Dedifferentiated amniotic fluid mesenchymal stem cell (primary cell): ENCODE results near the gene IRAK2.

Experiments
- DNase-seq: peaks from one replicate; pipeline ENCODE4 v3.0.0-alpha.2; 2016; ENCODE audit errors: extremely low spot score

Gene IRAK2

DNA sequence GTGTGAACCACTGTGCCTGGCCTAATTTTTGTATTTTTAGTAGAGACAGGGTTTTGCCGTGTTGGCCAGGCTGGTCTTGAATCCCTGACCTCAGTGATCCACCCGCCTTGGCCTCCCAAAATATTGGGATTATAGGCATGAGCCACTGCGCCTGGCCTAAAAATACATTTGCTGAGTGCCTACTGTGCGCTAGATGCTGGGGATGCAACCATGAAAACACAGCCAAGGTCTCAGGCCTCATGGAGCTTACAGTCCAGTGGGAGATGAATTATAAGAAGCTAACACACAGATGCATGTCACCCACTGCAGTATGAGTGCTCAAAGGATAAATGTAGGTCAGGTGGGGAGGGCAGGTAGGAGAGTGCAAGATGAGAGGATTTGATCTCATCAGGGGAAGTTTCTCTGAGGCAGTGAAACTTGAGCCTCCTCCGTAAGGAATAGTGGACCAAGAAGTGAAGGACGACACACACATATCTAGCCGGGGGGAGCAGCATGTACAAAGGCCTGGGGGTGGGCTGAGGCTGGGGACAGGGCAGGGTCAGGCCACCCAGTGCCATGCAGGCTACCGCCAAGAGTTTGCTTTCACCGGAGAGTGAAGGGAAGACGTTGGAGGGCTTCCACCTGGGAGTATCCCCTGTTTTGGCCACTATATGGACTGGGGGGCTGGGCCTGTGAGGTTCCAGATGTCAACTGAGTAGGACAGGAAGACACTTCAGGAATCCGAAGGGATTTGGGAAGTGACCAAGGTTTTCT is 24.3 kb downstream of the IRAK2 start:
- no peak for DNase-seq

GRCh38 chr3:10189557-10190354 is 25.0 kb downstream of the IRAK2 start:
- peak; percentile 28 for DNase-seq

DNA sequence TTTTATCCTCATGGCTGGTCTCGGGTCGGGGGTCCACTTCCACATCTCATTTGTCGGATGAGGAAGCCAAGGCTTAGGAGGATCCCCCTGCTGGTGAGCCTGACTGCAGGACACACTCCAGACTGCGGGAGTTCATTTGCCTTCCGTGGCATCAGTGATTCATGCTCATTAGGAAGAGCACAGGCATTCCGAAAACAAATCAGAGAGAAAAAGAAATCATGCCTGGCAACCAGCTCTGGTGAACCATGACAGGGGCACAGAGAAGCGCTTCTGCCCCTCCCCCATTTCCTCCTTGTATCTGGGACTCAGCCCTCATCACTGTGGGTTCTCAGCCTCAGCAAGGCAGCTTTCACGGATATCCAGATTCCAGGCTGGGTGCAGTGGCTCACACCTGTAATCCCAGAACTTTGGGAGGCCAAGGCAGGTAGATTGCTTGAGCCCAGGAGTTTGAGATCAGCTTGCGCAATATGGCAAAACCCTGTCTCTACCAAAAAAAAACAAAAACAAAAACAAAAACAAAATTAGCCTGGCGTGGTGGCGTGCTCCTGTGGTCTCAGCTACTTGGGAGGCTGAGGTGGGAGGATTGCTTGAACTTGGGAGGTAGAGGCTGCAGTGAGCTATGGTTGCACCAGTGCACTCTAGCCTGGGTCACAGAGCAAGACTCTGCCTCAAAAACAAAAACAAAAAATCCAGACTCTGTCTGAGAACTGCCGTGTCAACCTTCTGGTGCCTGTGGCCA is 28.4 kb downstream of the IRAK2 start:
- DNase-seq = peak; percentile 80

- DNase-seq = no peak
These were observed 29.1 kb downstream of the IRAK2 start for GRCh38 chr3:10193692-10194327.

GRCh38 chr3:10194328-10195071 is 29.8 kb downstream of the IRAK2 start:
- DNase-seq = no peak

GRCh38 chr3:10195366-10196089 is 30.8 kb downstream of the IRAK2 start:
- DNase-seq = no peak

- peak; percentile 39 for DNase-seq
These were observed 31.8 kb downstream of the IRAK2 start for GRCh38 chr3:10196389-10197052.

DNA sequence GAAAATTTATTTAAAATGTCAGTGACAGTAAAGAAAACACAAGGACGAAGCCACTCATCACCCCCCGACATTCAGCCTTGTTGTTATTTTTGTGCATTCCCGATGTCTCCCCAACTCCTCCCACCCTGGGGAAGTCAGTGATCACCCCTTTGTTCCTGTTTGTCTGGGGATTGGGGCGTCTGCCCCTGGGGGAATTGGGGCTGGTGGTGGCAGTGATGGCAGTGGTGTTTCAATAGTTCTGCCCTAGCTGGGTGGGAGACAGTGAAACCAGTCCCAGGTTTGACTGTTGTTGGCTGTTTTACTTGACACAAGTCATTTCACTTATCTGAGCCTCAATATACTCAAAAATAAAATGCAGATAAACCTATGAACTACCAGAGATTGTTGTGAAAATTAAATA is 33.5 kb downstream of the IRAK2 start:
- no peak for DNase-seq

DNA sequence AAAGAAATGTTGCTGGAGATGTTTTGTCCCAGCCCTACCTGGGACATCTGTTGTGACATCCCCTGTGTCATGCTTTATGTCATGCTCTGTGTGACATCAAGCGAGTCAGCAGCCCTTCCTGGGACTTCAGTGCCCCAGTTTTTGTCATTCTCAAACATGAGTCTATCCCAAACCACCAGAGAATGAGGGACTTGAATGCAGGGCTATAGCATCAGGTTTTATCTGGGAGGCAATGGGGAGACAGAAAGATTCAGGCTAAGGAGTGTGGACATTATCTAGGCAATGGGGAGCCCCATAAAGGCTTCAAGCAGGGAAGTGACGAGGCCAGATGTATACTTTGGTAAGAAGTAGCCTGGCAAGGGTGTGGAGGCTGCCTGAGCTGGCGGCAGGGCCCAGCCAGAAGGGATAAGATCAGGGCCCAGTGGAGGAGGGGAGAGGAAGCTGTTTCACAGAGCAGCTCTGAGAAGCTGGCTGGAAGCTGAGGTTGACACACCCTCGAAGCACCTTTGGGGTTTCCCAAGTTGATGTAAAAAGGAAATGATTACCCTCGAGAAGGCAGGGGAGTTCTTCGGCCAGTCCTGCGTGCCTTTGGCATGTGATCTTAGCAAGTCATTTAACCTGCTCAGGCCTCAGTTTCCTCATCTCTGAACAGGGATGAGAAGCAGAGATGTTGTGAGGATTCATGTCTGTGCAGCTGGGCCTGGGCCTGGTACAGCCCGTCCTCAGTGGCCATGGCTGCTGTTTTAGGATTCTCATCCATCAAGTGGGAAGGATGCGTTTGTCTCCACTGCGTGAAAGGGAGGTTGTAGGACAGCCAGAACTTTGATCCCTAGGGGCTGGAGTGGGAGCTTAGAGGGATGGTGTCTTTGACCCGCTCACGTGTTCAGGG is 34.3 kb downstream of the IRAK2 start:
- DNase-seq = no peak

- no peak for DNase-seq
These were observed 40.2 kb downstream of the IRAK2 start for GRCh38 chr3:10204921-10205320.

DNA sequence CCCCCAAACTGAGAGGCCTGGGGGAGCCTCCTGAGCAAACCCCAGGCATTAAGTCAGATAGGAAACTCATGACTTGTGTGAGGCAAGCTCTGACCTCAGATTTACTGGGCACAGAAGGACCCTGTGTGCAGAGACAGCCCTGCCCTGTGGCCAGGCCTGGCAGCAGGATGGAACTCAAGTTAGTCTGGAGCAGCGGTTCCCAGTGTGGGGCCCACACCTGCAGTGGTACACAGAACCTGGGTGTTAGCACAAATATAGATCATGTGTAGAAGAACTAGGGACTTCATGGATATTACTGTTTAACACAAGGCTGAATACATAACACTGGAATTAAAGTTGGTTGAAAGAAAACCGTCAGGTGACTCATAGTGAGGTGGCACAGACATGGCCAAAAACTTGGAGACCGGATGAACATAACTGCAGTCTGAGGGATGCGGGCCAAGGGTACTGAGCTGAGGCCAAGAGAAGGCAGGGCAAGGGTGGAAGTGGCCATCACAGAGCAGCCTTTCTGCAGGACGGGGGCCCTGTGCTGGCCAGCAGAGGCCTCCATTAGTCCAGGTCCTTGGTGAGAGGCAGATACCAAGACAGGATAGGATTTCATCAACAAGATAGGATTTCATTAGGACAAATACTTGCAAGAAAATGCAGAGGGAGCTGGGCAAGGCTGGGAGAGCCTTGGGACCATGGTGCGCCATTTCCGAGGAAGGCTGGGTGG is 40.9 kb downstream of the IRAK2 start:
- DNase-seq = peak; percentile 64

GRCh38 chr3:10206166-10206511 is 41.4 kb downstream of the IRAK2 start:
- peak; percentile 14 for DNase-seq

GRCh38 chr3:10213156-10213792 is 48.6 kb downstream of the IRAK2 start:
- DNase-seq = no peak

GRCh38 chr3:10215578-10216368 is 51.1 kb downstream of the IRAK2 start:
- DNase-seq = no peak

GRCh38 chr3:10217359-10217758 is 52.6 kb downstream of the IRAK2 start:
- DNase-seq = no peak

GRCh38 chr3:10219737-10220136 is 55.0 kb downstream of the IRAK2 start:
- DNase-seq = no peak
